Keratinocyte (primary cell): Measurements from ENCODE around the gene ZNF280A.

Source experiments
- CTCF ChIP-seq, 3 experiments: IDR thresholded peaks in 1 of 3; conservative IDR thresholded peaks in 1 of 3; optimal IDR thresholded peaks in 1 of 3; 2 replicates in 2 of 3; 3 replicates in 1 of 3; pipeline versions ENCODE3 to v1.5.1; 2011; ENCODE audit warnings: low read length in 3 of 3, mild to moderate bottlenecking in 3 of 3, moderate library complexity in 2 of 3, control low read depth in 1 of 3, inconsistent platforms in 1 of 3; ENCODE audit not compliant: insufficient read depth in 2 of 3; ENCODE audit errors: extremely low read depth in 1 of 3
- EZH2 ChIP-seq: IDR thresholded peaks from one replicate; pipeline ENCODE4 v1.6.1; 2012; ENCODE audit warnings: inconsistent platforms, mild to moderate bottlenecking, low read length, moderate library complexity

- TF ChIP-seq CTCF (optimal IDR thresholded peaks at IDR 0.05 in 1 of 3, IDR thresholded peaks at IDR 0.05 in 1 of 3, conservative IDR thresholded peaks at IDR 0.05 in 1 of 3; ENCODE audit: extremely low read depth in 1 of 3, insufficient read depth in 2 of 3, low read length in 3 of 3) = no peak
- TF ChIP-seq EZH2 = no peak
Measured at GRCh38 chr22:22531770-22532546, 11.9 kb upstream of the ZNF280A start.
